Thyroid gland (tissue), 4 donors: ENCODE data around the gene CA10. TPM values are rescaled to one million over a fixed set of nuclear protein-coding genes. Genes with fewer than 3 reads are reported as not detected.

Experiments
- DNase-seq, 2 donors: peaks; one replicate each; pipeline ENCODE4 v3.0.0-alpha.2; 2019
- H3K27ac ChIP-seq, 3 donors: fragments of 200-600 bp; sonication (generic); 1 replicate in 2 of 3; 2 replicates in 1 of 3; pipeline ENCODE4 v1.5.1; 2016 to 2019; ENCODE audit warnings: mild to moderate bottlenecking in 1 of 3, moderate library complexity in 1 of 3
- H3K27me3 ChIP-seq: fragments of 200-600 bp; sonication (generic); one replicate; pipeline ENCODE4 v1.5.1; 2019
- H3K36me3 ChIP-seq, 2 donors: fragments of 200-600 bp; sonication (generic); one replicate each; pipeline ENCODE4 v1.5.1; 2016 to 2019
- H3K4me1 ChIP-seq, 2 donors: fragments of 200-600 bp; sonication (generic); one replicate each; pipeline ENCODE4 v1.5.1; 2017 to 2019
- H3K4me3 ChIP-seq, 3 donors: fragments of 200-600 bp; sonication (generic); replicated peaks in 1 of 3; 1 replicate in 2 of 3; 2 replicates in 1 of 3; pipeline ENCODE4 v1.5.1; 2016; ENCODE audit warnings: mild to moderate bottlenecking in 1 of 3
- H3K9me3 ChIP-seq: fragments of 200-600 bp; sonication (generic); one replicate; pipeline ENCODE4 v1.5.1; 2017
- CTCF ChIP-seq, 6 experiments: fragments of 200-600 bp in 3 of 6; fragments of 450-650 bp in 3 of 6; sonication (generic) in 3 of 6; IDR thresholded peaks; one replicate each; pipeline ENCODE4 v1.5.1; 2016 to 2019; ENCODE audit warnings: antibody characterized with exemption in 6 of 6, mild to moderate bottlenecking in 2 of 6, inconsistent platforms in 1 of 6, moderate library complexity in 1 of 6
- POLR2A ChIP-seq, 2 donors: fragments of 450-650 bp; IDR thresholded peaks; one replicate each; pipeline ENCODE4 v1.6.1; 2017; ENCODE audit warnings: antibody characterized with exemption in 2 of 2, mild to moderate bottlenecking in 2 of 2, moderate library complexity in 1 of 2
- WGBS, 2 donors: methylation state at CpG; one replicate each; pipeline ENCODE4 v1.1.5; 2017; 5-methylcytosine and 5-hydroxymethylcytosine counted together
- intact Hi-C: fragments of 100-400 bp; cut with DNase I; formaldehyde crosslinking; loops from one replicate; pipeline ENCODE4 v1.15.1; 2023
- total RNA-seq, 4 donors: library from RNA; depleted of rRNA; stranded (reverse); fragments of >200 nt; gene quantifications; one replicate each; pipeline ENCODE4 v1.2.3, GENCODE V29; 2016

CA10 gene
- total RNA-seq, 4 donors from 2014 or later: not detected

GRCh38 chr17:51700011-51700760 is 458.3 kb downstream of the CA10 start:
- H3K36me3 ChIP-seq: no peaks in the 10 kb centered on the region
- H3K9me3 ChIP-seq: no peaks in the 10 kb centered on the region
- TF ChIP-seq CTCF (IDR thresholded peaks at IDR 0.05): no peak
- TF ChIP-seq POLR2A (IDR thresholded peaks at IDR 0.05): no peak
- intact Hi-C loops: no loop called here
- 86 to 90% methylated on average over 17 of the region's 17 CpGs for WGBS, 2 donors
- no peak overlapping the region for H3K27ac ChIP-seq
- H3K4me1 ChIP-seq: no peaks in the 10 kb centered on the region
- no peak overlapping the region for H3K4me3 ChIP-seq
- H3K27me3 ChIP-seq: no peaks in the 10 kb centered on the region
- DNase-seq: no peak

- WGBS, 2 donors: 86% methylated on average over 5 of the region's 5 CpGs
- Histone ChIP-seq H3K9me3 (no peaks in the 10 kb centered on the region), H3K4me1 (no peaks in the 10 kb centered on the region), H3K27ac (no peak overlapping the region), H3K36me3 (no peaks in the 10 kb centered on the region), H3K27me3 (no peaks in the 10 kb centered on the region), H3K4me3 (no peak overlapping the region)
- TF ChIP-seq POLR2A (IDR thresholded peaks at IDR 0.05) (no peak), CTCF (IDR thresholded peaks at IDR 0.05) (no peak)
- intact Hi-C loops: no loop called here
- DNase-seq: no peak
Measured at GRCh38 chr17:51699303-51699702, 459.2 kb downstream of the CA10 start.

- Histone ChIP-seq H3K9me3 (no peaks in the 10 kb centered on the region), H3K27me3 (no peaks in the 10 kb centered on the region), H3K4me1 (no peaks in the 10 kb centered on the region), H3K36me3 (no peaks in the 10 kb centered on the region), H3K27ac (no peak overlapping the region), H3K4me3 (no peak overlapping the region)
- intact Hi-C loops: no loop called here
- WGBS, 2 donors: 78 to 79% methylated on average over 2 of the region's 2 CpGs
- no peak for DNase-seq
- TF ChIP-seq POLR2A (IDR thresholded peaks at IDR 0.05) (no peak), CTCF (IDR thresholded peaks at IDR 0.05) (no peak)
Measured at GRCh38 chr17:51692917-51693316, 465.6 kb downstream of the CA10 start.

- no peak for DNase-seq
- 88 to 91% methylated on average over 3 of the region's 3 CpGs for WGBS, 2 donors
- intact Hi-C loops: no loop called here
- Histone ChIP-seq H3K4me1 (no peaks in the 10 kb centered on the region), H3K27ac (no peak overlapping the region), H3K4me3 (no peak overlapping the region), H3K27me3 (no peaks in the 10 kb centered on the region), H3K9me3 (no peaks in the 10 kb centered on the region), H3K36me3 (no peaks in the 10 kb centered on the region)
- TF ChIP-seq POLR2A (IDR thresholded peaks at IDR 0.05) (no peak), CTCF (IDR thresholded peaks at IDR 0.05) (no peak)
Measured at GRCh38 chr17:51687887-51688286, 470.6 kb downstream of the CA10 start.

GRCh38 chr17:51685287-51685909 is 473.1 kb downstream of the CA10 start:
- Histone ChIP-seq H3K9me3 (no peaks in the 10 kb centered on the region), H3K27ac (no peak overlapping the region), H3K27me3 (no peaks in the 10 kb centered on the region), H3K4me1 (no peaks in the 10 kb centered on the region), H3K4me3 (no peak overlapping the region), H3K36me3 (no peaks in the 10 kb centered on the region)
- intact Hi-C loops: no loop called here
- TF ChIP-seq POLR2A (IDR thresholded peaks at IDR 0.05) (no peak), CTCF (IDR thresholded peaks at IDR 0.05) (no peak)
- WGBS, 2 donors: 80 to 83% methylated on average over 2 of the region's 2 CpGs
- no peak for DNase-seq
